GM19328 (cell line): Measurements from ENCODE around the gene SWT1.

Source experiments
- ATAC-seq: cut with Tn5 transposase; IDR thresholded peaks from one replicate; pipeline ENCODE4 v1.9.1; 2021; ENCODE audit warnings: mild to moderate bottlenecking, moderate library complexity; ENCODE audit not compliant: unreplicated experiment

The SWT1 gene

GRCh38 chr1:185287451-185287850 is 130.5 kb downstream of the SWT1 start:
- ATAC-seq = no peak

GRCh38 chr1:185288435-185288834 is 131.5 kb downstream of the SWT1 start:
- ATAC-seq = no peak

GRCh38 chr1:185289880-185290279 is 132.9 kb downstream of the SWT1 start:
- no peak for ATAC-seq

GRCh38 chr1:185291159-185291558 is 134.2 kb downstream of the SWT1 start:
- no peak for ATAC-seq

GRCh38 chr1:185291652-185292051 is 134.7 kb downstream of the SWT1 start:
- no peak for ATAC-seq

GRCh38 chr1:185292237-185292636 is 135.3 kb downstream of the SWT1 start:
- no peak for ATAC-seq

GRCh38 chr1:185293967-185294542 is 137.1 kb downstream of the SWT1 start:
- no peak for ATAC-seq

- ATAC-seq = no peak
Measured at GRCh38 chr1:185295091-185295490, 138.1 kb downstream of the SWT1 start.

GRCh38 chr1:185297982-185298381 is 141.0 kb downstream of the SWT1 start:
- no peak for ATAC-seq

GRCh38 chr1:185300152-185300551 is 143.2 kb downstream of the SWT1 start:
- no peak for ATAC-seq

- no peak for ATAC-seq
Measured at GRCh38 chr1:185305419-185305818, 148.5 kb downstream of the SWT1 start.

- ATAC-seq = no peak
Measured at GRCh38 chr1:185308126-185308525, 151.2 kb downstream of the SWT1 start.

- no peak for ATAC-seq
Measured at GRCh38 chr1:185309566-185309965, 152.6 kb downstream of the SWT1 start.

- no peak for ATAC-seq
Measured at GRCh38 chr1:185311589-185312225, 154.7 kb downstream of the SWT1 start.

- ATAC-seq = no peak
Measured at GRCh38 chr1:185312361-185313138, 155.6 kb downstream of the SWT1 start.

GRCh38 chr1:185314411-185314810 is 157.4 kb downstream of the SWT1 start:
- no peak for ATAC-seq

- no peak for ATAC-seq
Measured at GRCh38 chr1:185315445-185316071, 158.6 kb downstream of the SWT1 start.

- ATAC-seq = peak; percentile 50
Measured at GRCh38 chr1:185316163-185317033, 159.4 kb downstream of the SWT1 start.

- ATAC-seq = peak; percentile 66
Measured at GRCh38 chr1:185317034-185317885, 160.3 kb downstream of the SWT1 start, which contains the start of gene IVNS1ABP. IVNS1ABP (minus strand) TSS chr1:185317243; CDS start chr1:185309493, 7,750 bp downstream.

GRCh38 chr1:185317886-185318310 is 160.9 kb downstream of the SWT1 start:
- peak; percentile 30 for ATAC-seq
